Testis (tissue), 2 donors: ENCODE data around the gene NYAP2.

Experiments
- POLR2A ChIP-seq: fragments of 450-650 bp; IDR thresholded peaks from one replicate; pipeline ENCODE4 v1.6.1; 2017; ENCODE audit warnings: antibody characterized with exemption, mild to moderate bottlenecking, moderate library complexity
- TF ChIP-seq, protein P1 (sequence below), 3 experiments: fragments of 450-650 bp in 2 of 3; fragments of 200-600 bp in 1 of 3; sonication (generic) in 1 of 3; IDR thresholded peaks; one replicate each; pipeline ENCODE4 v1.5.1; 2016 to 2019; ENCODE audit warnings: antibody characterized with exemption in 3 of 3, mild to moderate bottlenecking in 2 of 3, moderate library complexity in 1 of 3

DNA sequence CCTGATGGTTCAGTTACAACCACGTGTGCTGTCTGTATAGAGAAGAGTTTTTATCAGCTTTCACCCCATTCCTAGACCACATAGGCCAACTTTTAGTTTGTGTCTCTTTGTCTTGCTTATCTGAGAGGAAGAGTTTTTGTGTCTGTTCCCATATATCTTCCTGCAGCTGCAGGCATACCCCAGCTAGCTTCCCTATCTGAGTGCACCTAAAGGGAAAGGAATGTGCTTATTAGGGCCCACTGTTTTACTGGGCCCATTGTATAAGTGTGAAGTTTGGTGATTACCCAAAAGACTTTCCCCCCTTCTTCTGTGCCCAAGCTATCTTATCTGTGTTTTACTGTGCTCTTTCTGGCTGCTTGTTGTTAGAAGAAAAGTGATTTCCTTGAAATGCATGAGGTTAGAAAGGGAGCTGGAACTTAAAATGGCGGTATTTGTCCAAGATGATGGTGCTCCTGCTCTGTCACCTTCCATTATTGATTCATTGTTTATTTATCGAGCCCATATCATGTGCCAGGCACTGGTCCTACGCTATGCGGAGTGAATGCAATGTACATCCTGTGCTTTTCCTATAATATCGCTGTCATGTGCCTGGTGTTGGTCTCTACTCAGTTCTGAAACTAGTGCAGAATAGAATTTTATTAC, 57.2 kb downstream of the NYAP2 start:
- no peak for TF ChIP-seq POLR2A
- TF ChIP-seq, protein P1, sequence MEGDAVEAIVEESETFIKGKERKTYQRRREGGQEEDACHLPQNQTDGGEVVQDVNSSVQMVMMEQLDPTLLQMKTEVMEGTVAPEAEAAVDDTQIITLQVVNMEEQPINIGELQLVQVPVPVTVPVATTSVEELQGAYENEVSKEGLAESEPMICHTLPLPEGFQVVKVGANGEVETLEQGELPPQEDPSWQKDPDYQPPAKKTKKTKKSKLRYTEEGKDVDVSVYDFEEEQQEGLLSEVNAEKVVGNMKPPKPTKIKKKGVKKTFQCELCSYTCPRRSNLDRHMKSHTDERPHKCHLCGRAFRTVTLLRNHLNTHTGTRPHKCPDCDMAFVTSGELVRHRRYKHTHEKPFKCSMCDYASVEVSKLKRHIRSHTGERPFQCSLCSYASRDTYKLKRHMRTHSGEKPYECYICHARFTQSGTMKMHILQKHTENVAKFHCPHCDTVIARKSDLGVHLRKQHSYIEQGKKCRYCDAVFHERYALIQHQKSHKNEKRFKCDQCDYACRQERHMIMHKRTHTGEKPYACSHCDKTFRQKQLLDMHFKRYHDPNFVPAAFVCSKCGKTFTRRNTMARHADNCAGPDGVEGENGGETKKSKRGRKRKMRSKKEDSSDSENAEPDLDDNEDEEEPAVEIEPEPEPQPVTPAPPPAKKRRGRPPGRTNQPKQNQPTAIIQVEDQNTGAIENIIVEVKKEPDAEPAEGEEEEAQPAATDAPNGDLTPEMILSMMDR (IDR thresholded peaks at IDR 0.05), result no peak
